A673 (cell line): ENCODE results near the gene CCDC89.

ENCODE experiments used
- EZH2 ChIP-seq: fragments of 200-600 bp; sonication (generic); IDR thresholded peaks from 2 replicates; pipeline ENCODE4 v1.6.1; 2017; ENCODE audit warnings: borderline replicate concordance, low read depth, mild to moderate bottlenecking, mixed read lengths, antibody characterized with exemption, low read length; ENCODE audit not compliant: poor library complexity, severe bottlenecking
- TF ChIP-seq, protein P1 (sequence below): fragments of 300-800, 200-600 bp; sonication (generic); conservative IDR thresholded peaks from 2 replicates; pipeline ENCODE4 v1.5.1; 2017; ENCODE audit warnings: low read depth, mild to moderate bottlenecking, antibody characterized with exemption, low read length, moderate library complexity, mixed read lengths

- TF ChIP-seq, protein P1, sequence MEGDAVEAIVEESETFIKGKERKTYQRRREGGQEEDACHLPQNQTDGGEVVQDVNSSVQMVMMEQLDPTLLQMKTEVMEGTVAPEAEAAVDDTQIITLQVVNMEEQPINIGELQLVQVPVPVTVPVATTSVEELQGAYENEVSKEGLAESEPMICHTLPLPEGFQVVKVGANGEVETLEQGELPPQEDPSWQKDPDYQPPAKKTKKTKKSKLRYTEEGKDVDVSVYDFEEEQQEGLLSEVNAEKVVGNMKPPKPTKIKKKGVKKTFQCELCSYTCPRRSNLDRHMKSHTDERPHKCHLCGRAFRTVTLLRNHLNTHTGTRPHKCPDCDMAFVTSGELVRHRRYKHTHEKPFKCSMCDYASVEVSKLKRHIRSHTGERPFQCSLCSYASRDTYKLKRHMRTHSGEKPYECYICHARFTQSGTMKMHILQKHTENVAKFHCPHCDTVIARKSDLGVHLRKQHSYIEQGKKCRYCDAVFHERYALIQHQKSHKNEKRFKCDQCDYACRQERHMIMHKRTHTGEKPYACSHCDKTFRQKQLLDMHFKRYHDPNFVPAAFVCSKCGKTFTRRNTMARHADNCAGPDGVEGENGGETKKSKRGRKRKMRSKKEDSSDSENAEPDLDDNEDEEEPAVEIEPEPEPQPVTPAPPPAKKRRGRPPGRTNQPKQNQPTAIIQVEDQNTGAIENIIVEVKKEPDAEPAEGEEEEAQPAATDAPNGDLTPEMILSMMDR, result no peak
- no peak for TF ChIP-seq EZH2
Measured at GRCh38 chr11:85726381-85726780, 40.4 kb upstream of the CCDC89 start.
